Measurements from ENCODE around the gene RYR2.

DNA sequence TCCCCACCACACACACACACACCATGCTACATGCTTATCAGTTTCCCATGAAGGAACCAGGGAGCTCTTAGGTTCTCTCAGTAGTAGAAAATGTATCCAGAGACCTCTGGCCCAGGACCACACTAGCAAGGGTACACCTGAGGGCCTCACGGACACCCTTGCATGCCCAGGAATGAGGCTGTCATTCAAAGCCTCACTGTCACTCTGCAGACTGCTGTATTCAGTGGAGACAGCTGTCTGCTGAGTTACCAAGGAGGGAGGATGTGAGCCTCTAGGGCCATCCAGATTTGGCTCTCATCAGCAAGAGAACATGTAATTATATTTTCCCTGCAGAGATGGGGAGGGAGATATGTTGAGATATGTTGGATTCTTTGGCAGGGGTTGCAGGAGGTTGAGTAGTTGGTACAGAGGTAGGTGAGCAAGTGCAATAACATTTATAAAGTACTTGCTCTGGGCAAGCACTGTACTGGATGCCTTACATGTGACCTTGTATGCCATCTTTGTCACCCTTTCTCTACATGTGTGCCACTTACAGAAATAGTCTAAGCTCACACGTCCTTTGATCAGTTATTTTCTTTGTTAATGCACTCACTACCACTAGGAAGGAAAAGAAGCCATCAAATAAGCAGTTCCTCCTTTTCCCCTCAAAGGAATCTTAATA lies 598.2 kb downstream of the RYR2 start:
- TF ChIP-seq ZNF8 (CRISPR knock-in tag; IDR thresholded peaks at IDR 0.05) (no peak), ZNF565 (CRISPR knock-in tag; conservative IDR thresholded peaks at IDR 0.05; ENCODE audit: low read depth) (no peak), TOX (CRISPR knock-in tag; IDR thresholded peaks at IDR 0.05; ENCODE audit: borderline replicate concordance) (no peak), TCF4 (CRISPR knock-in tag; IDR thresholded peaks at IDR 0.05; ENCODE audit: borderline replicate concordance) (no peak)
- TF ChIP-seq, protein P1, sequence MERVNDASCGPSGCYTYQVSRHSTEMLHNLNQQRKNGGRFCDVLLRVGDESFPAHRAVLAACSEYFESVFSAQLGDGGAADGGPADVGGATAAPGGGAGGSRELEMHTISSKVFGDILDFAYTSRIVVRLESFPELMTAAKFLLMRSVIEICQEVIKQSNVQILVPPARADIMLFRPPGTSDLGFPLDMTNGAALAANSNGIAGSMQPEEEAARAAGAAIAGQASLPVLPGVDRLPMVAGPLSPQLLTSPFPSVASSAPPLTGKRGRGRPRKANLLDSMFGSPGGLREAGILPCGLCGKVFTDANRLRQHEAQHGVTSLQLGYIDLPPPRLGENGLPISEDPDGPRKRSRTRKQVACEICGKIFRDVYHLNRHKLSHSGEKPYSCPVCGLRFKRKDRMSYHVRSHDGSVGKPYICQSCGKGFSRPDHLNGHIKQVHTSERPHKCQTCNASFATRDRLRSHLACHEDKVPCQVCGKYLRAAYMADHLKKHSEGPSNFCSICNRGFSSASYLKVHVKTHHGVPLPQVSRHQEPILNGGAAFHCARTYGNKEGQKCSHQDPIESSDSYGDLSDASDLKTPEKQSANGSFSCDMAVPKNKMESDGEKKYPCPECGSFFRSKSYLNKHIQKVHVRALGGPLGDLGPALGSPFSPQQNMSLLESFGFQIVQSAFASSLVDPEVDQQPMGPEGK (CRISPR knock-in tag; IDR thresholded peaks at IDR 0.05; ENCODE audit: borderline replicate concordance), result no peak
